Endothelial cell (in vitro differentiated cells): ENCODE results near the gene SPON2. TPM values are rescaled to one million over a fixed set of nuclear protein-coding genes. Genes with fewer than 3 reads are reported as not detected.

Experiments used
- DNase-seq: peaks from one replicate; pipeline ENCODE4 v3.0.0; 2021; ENCODE audit warnings: low spot score
- H3K27ac Mint-ChIP-seq: one replicate; pipeline ENCODE4 v1.8.0; 2021; ENCODE audit warnings: mixed read lengths, inconsistent platforms; ENCODE audit not compliant: unreplicated experiment
- H3K27me3 Mint-ChIP-seq: one replicate; pipeline ENCODE4 v1.8.0; 2021; ENCODE audit warnings: mild to moderate bottlenecking, moderate library complexity, mixed read lengths, inconsistent platforms; ENCODE audit not compliant: unreplicated experiment
- H3K36me3 Mint-ChIP-seq: one replicate; pipeline ENCODE4 v1.8.0; 2021; ENCODE audit warnings: mild to moderate bottlenecking, low read depth, mixed read lengths, inconsistent platforms; ENCODE audit not compliant: unreplicated experiment
- H3K4me1 Mint-ChIP-seq: one replicate; pipeline ENCODE4 v1.8.0; 2021; ENCODE audit warnings: mild to moderate bottlenecking, mixed read lengths, inconsistent platforms; ENCODE audit not compliant: unreplicated experiment
- H3K4me3 Mint-ChIP-seq: one replicate; pipeline ENCODE4 v1.8.0; 2021; ENCODE audit warnings: mild to moderate bottlenecking, mixed read lengths, inconsistent platforms; ENCODE audit not compliant: unreplicated experiment
- H3K9me3 Mint-ChIP-seq: one replicate; pipeline ENCODE4 v1.8.0; 2021; ENCODE audit warnings: mixed read lengths, inconsistent platforms; ENCODE audit not compliant: unreplicated experiment
- CTCF ChIP-seq: fragments of 200-600 bp; sonication (generic); IDR thresholded peaks from one replicate; pipeline ENCODE4 v1.5.0; 2021; ENCODE audit warnings: antibody characterized with exemption; ENCODE audit not compliant: unreplicated experiment
- total RNA-seq: library from RNA; stranded (reverse); fragmentation: NEBNext Ultra II Directional; extraction: Animal tissue kit (Norgen Biotek cat#: 25700); gene quantifications from one replicate; pipeline ENCODE4 v1.2.1, GENCODE V29; 2021; ENCODE audit not compliant: unreplicated experiment

Gene SPON2
- total RNA-seq, 1 donor from 2014 or later: 0.97 TPM

DNA sequence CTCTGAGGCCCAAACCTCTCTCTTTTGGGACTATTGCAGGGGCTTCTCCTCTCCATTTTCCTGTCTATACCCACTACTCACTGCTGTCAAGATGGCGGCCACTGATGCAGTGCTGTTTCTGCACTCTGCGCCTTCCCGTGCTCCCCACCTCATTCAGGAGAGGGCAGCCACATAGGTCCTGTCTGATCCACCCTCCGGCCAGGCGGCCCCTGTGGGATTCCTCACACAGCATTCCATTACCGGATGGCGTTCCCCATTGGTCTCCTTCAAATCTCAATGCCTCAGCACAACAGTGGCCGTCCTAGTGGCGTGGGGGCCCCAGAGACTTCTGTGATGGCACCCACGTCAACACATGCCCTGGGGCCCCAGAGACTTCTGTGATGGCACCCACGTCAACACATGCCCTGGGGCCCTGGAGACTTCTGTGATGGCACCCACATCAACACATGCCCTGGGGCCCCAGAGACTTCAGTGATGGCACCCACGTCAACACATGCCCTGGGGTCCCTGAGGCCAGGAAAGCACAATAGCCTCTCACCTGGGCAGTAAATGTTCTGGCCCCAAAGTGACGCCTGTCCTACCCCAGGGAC lies 7.3 kb downstream of the SPON2 start:
- H3K4me1 Mint-ChIP-seq: no peaks in the 10 kb centered on the region
- H3K36me3 Mint-ChIP-seq: no peaks in the 10 kb centered on the region
- H3K4me3 Mint-ChIP-seq: no peak overlapping the region
- peaks cover 18% of the 10 kb centered on the region for H3K27me3 Mint-ChIP-seq
- no peak overlapping the region for H3K27ac Mint-ChIP-seq
- DNase-seq: no peak
- no peaks in the 10 kb centered on the region for H3K9me3 Mint-ChIP-seq
- TF ChIP-seq CTCF: no peak

DNA sequence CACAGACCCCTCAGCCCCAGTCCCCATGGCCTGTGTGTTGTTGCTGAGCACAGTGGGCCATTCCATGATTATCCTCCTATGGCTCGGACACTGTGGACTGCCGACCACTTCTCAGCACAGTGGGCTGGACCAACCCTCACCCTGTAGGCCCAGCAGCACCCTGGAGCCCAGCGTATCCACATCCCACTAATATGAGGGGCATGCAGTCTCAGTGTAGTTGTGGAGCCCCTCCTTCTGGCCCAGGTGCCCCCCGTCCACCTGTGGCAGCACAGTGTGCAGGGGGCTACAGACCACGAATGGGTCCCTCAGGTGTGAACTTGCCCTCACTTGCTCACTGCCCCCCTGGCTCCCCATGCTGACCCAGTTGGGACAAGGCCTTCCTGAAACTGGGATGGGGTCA lies 7.9 kb downstream of the SPON2 start:
- DNase-seq: no peak
- no peak overlapping the region for H3K27ac Mint-ChIP-seq
- TF ChIP-seq CTCF: no peak
- no peaks in the 10 kb centered on the region for H3K9me3 Mint-ChIP-seq
- H3K4me1 Mint-ChIP-seq: no peaks in the 10 kb centered on the region
- H3K36me3 Mint-ChIP-seq: no peaks in the 10 kb centered on the region
- H3K27me3 Mint-ChIP-seq: peaks cover 17% of the 10 kb centered on the region
- no peak overlapping the region for H3K4me3 Mint-ChIP-seq

DNA sequence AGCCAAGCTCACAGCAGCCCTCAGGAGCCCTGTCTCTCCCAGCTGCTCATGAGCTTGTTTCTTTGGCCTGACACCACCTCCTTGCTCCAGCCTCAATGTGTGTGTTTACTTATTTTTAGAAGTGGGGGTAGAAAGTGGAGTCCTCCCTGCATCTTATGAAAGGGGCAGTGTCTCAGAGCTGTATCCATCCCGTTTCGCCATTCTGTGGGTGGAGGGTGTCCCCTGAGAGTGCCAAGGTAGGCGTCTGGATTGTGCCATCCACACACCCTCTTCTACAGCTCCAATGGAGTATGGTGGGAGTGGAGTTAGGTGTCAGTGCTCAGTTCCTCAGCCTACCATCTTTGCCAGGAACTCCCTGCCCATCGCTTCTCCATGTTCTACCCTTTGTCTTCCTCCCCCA lies 8.3 kb downstream of the SPON2 start:
- no peak for TF ChIP-seq CTCF
- H3K9me3 Mint-ChIP-seq: no peaks in the 10 kb centered on the region
- H3K4me1 Mint-ChIP-seq: no peaks in the 10 kb centered on the region
- H3K27ac Mint-ChIP-seq: no peak overlapping the region
- H3K4me3 Mint-ChIP-seq: no peak overlapping the region
- H3K27me3 Mint-ChIP-seq: peaks cover 16% of the 10 kb centered on the region
- DNase-seq: no peak
- H3K36me3 Mint-ChIP-seq: no peaks in the 10 kb centered on the region

- no peaks in the 10 kb centered on the region for H3K4me1 Mint-ChIP-seq
- H3K9me3 Mint-ChIP-seq: no peaks in the 10 kb centered on the region
- H3K36me3 Mint-ChIP-seq: peaks cover 7% of the 10 kb centered on the region
- TF ChIP-seq CTCF: no peak
- DNase-seq: no peak
- H3K4me3 Mint-ChIP-seq: no peak overlapping the region
- no peak overlapping the region for H3K27ac Mint-ChIP-seq
- H3K27me3 Mint-ChIP-seq: peaks cover 6% of the 10 kb centered on the region
Measured at GRCh38 chr4:1160351-1160750, 12.0 kb downstream of the SPON2 start.

- Mint-ChIP-seq H3K4me1 (no peaks in the 10 kb centered on the region), H3K9me3 (no peaks in the 10 kb centered on the region), H3K4me3 (no peak overlapping the region), H3K36me3 (peaks cover 12% of the 10 kb centered on the region), H3K27ac (no peak overlapping the region), H3K27me3 (peaks cover 2% of the 10 kb centered on the region)
- DNase-seq: no peak
- no peak for TF ChIP-seq CTCF
Measured at GRCh38 chr4:1156069-1156468, 16.3 kb downstream of the SPON2 start.
